ENCODE measurements around the gene TSPAN31.

DNA sequence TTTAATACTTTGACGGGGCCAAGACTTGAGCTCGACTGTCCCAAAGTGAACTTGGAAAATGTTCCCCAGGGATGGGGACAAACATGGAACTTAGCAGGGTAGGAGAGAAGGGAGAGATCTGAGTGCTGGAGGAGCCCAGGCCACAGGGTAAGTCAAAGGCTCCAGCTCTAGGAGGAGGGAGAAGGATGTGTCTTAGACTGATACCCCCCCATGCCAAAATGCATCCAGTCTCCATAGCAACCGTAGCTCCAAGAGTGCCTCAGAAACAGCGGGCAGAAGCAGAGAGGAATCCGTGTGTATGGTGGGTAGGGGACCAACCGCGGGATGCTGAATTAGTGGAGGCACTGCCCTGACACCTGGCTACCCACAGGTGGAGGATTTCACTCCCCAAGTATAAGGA is 5.5 kb upstream of the TSPAN31 start:
- TF ChIP-seq, protein P1, sequence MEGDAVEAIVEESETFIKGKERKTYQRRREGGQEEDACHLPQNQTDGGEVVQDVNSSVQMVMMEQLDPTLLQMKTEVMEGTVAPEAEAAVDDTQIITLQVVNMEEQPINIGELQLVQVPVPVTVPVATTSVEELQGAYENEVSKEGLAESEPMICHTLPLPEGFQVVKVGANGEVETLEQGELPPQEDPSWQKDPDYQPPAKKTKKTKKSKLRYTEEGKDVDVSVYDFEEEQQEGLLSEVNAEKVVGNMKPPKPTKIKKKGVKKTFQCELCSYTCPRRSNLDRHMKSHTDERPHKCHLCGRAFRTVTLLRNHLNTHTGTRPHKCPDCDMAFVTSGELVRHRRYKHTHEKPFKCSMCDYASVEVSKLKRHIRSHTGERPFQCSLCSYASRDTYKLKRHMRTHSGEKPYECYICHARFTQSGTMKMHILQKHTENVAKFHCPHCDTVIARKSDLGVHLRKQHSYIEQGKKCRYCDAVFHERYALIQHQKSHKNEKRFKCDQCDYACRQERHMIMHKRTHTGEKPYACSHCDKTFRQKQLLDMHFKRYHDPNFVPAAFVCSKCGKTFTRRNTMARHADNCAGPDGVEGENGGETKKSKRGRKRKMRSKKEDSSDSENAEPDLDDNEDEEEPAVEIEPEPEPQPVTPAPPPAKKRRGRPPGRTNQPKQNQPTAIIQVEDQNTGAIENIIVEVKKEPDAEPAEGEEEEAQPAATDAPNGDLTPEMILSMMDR (IDR thresholded peaks at IDR 0.05): no peak
- TF ChIP-seq POLR2A (IDR thresholded peaks at IDR 0.05): no peak
